Measurements from ENCODE around the gene OR6C75.
"Not testable (repeated sequence)": the region's sequence is repeated elsewhere in the genome, so short reads cannot be mapped to it uniquely, and the experiment has no call there.

Gene OR6C75

DNA sequence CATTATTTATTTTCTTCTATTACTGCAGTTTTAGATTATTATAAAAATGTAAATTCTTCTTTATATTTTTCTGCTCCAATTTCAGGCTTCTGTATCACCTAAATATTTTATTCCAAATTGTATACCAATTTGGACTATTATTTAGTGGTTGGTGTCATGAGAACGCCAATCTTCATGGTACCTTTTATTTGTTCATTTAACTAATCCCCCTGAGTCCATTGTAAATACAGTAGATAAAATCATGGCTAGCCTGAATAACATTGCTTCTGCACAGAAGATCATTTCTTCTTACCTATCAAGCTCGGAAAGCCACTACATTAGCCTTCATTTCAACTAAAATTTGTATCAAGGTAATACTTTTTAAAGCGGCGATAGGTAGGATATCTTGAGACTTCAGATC is at the start of gene OR6C75:
TSS of gene OR6C75 (plus strand) at position 301 of the 400 bp plus-strand sequence. CDS start 2,136 bp downstream, outside the sequence.
- no peak for DNase-seq

DNA sequence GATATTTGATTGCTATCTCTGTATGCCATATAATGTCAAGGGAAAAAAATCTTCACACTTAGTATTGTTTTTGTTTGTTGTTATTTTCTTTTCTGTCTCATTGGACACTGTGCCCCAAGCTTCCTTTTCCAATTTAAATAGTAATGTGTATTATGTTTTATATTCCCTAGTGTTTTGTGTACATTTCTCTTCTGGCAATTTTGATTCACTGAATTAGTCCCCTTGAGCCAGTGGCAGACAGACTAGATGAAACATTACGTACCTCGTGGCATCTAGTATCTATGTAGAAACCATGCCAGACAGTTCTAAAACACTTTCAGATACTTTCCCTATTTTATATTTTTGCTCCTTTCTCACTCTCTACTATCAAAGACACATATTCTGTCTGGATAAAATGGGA is 48.7 kb upstream of the OR6C75 start, which contains the start of gene OR6C1:
TSS of gene OR6C1 (plus strand) at position 301 of the 400 bp plus-strand sequence. CDS start 6,257 bp downstream, outside the sequence.
- no peak for DNase-seq

DNA sequence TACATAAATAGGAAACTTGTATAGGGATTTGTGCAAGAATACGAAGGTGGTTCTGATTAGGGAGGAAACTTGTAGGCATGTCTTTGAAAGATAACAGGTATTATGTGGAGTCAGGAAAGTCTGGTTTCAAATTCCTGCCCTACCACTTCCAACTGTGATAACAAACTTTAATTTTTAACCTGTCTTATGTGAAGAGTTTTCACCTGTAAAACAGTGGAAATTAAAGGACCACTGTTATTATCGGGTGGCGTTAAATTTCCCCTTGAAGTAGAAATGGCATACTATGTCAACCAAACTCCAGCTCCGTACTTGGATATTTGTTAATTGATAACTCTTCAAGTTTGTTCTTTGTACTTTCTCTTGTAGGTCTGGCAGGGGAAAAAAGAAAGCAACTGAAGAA is 42.6 kb upstream of the OR6C75 start:
- DNase-seq, result no peak

DNA sequence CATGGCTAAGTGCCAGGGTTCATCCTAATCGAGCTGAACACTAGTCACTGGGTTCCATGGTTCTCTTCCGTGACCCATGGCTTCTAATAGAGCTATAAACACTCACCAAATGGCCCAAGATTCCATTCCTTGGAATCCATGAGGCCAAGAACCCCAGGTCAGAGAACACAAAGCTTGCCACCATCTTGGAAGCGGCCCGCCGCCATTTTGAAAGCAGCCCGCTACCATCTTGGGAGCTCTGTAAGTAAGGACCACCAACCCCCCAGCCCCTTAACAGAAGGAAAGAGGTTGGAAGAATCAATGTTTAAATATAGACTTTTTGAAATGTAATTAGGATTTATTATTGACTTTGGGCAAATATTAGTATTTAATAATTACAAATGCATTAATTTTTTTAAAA is 37.0 kb upstream of the OR6C75 start:
- not testable (repeated sequence) for DNase-seq

DNA sequence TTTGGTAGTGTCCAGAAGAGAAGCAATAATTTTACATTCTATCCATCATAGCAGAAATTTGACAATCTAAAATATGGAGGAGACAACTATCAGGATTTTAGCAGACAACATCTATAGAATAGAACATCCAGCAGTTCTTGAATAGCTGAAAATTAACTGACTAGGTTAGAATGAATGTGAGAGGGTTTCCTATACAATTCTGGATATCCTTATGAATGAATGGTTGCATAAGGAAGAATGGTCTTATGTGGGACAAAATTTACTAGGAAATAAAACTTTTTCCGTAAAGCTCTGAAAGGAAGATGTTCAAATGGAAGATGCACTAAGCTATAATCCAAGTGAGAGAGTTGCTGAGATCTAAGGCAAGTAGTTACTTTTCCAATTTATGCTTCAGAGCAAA is 32.3 kb upstream of the OR6C75 start, which contains the start of gene OR6C3:
TSS of gene OR6C3 (plus strand) at position 301 of the 400 bp plus-strand sequence. CDS start 955 bp downstream, outside the sequence.
- DNase-seq, result no peak

DNA sequence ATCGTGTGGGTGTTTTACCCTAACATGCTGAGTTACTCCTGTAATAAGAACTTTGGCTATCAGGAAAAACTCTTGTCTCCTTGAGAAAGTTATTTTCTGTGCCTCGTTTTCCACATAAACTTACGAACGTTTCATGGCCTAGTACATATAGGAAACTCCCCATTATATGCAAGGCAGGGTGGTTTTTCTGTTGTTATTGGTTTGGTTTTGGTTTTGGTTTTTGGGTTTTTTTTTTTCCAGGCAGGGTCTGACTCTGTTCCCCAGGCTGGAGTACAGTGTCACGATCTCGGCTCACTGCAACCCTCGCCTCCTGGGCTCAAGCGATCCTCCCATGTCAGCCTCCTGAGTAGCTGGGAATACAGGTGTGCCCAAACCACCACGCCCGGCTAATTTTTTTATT is 26.8 kb upstream of the OR6C75 start:
- no peak for DNase-seq

DNA sequence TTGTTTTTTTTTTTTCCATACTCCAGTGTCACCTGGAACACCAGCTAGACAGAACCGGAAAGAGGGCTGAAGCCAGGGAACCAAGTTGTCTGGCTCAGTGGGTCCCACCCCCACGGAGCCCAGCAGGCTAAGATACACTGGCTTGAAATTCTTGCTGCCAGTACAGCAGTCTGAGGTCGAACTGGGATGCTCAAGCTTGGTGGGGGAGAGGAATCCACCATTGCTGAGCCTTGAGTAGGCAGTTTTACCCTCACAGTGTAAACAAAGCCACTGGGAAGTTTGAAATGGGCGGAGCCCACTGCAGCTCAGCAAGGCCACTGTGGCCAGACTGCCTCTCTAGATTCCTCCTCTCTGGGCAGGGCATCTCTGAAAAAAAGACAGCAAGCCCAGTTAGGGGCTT is 7.4 kb upstream of the OR6C75 start:
- not testable (repeated sequence) for DNase-seq

DNA sequence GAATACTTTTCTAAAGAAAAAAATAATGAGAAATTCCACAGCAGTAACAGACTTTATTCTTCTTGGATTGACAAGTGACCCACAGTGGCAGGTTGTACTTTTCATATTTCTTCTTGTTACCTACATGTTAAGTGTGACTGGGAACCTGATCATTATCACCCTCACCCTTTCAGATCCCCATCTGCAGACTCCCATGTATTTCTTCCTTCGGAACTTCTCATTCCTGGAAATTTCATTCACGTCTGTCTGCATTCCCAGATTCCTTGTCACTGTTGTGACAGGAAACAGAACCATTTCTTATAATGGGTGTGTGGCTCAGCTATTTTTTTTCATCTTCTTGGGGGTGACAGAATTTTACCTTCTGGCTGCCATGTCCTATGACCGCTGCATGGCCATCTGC is 2.3 kb downstream of the OR6C75 start:
- no peak for DNase-seq

DNA sequence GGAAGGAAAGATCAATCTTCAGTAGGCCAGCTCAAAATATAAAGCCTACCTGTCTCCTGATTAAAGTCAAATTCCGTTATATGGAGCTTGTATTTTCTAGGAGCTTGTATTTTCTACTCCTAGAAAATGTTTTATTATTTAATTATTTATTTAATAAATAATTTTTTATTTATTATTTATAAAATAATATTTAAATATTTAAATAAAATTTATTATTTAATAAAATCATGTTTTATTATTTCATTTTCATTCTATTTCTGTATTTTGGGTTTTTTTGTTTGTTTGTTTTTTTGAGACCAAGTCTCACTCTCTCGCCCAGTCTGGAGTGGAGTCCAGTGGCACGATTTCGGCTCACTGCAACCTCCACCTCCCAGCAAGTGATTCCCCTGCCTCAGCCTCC is 9.7 kb downstream of the OR6C75 start:
- DNase-seq, result no peak

DNA sequence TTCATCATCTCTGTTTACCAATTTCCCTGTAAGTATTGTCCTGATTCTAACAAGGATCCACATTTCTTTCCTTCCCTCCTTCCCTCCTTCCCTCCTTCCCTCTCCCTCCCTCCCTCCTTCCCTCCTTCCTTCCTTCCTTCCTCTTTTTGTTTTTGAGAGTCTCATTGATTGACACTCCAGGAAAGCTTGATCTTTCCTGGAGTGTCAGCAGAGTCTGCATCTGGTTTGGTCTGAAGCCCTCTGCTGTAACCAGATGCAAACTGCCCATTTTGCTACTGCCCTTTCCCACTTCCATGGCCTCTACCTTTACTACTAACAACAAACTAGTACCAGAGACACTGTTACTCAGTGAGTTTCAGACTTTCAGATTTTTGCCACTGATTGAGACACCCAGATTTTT is 23.1 kb downstream of the OR6C75 start:
- no peak for DNase-seq

DNA sequence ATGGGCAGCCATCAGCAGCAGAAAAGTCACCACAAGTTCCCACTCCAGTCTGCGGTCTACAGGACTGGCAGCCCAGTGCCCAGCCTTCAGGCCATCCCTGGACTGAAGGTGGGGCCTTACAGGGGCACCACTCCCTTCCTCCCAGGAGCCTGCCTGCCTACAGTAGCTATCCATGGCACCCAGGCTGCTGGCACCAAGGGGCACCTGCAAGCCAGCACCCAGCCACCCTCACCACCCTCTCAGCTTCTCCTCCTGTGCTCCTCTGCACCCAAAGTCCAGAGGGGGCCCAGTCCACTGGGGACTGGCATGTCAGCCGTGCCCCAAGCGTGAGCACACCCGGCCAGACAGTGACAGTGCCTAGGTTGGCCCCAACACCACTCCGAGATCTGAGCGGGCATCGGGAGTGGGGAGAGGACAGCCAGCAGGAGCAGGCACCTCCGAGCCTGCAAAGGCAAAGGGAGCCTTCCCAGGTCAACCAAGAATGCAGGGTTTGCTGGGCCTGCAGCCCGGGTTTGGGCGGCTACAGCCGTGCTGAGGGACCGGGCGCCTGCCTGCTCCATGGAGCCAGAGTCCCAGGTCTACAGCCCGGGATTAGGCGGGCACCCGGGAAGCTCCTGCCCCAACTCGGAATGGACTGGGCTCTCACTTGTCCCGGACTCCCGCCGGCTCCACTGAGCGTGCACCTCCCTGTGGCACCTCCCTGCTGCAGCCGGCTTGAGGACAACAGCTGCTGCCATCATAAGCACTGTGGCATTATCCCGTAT is 29.4 kb downstream of the OR6C75 start:
- no peak for DNase-seq

DNA sequence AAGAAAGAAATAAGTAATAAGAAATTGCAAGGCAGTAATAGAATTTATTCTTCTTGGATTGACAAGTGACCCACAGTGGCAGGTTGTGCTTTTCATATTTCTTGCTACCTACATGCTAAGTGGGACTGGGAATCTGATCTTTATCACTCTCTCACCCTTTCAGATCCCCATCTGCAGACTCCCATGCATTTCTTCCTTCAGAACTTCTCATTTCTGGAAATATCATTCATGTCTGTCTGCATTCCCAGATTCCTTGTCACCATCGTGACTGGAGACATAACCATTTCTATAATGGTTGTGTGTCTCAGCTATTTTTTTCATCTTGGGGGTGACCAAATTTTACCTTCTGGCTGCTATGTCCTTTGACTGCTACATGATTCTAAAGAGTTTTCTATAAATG is 33.6 kb downstream of the OR6C75 start:
- DNase-seq, result no peak

DNA sequence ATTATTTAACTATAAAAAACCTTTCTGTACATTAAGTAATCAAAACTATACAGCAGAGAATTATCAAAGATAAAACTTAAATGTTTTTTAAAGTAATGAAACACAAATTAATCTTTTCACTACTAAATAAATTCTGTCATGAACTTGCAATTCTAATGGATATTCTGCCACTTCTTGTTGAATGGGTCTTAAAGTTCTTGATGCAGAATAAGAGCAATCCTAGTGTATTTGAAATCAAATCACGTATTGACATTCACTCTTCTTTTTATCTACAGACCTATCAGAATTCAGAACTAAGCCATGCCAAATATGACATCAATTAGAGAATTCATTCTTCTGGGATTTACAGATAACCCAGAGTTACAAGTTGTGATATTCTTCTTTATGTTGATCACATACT is 37.5 kb downstream of the OR6C75 start, which contains the start of gene OR6C65:
TSS of gene OR6C65 (plus strand) at position 301 of the 400 bp plus-strand sequence. CDS start at position 301, 0 bp downstream.
- no peak for DNase-seq

DNA sequence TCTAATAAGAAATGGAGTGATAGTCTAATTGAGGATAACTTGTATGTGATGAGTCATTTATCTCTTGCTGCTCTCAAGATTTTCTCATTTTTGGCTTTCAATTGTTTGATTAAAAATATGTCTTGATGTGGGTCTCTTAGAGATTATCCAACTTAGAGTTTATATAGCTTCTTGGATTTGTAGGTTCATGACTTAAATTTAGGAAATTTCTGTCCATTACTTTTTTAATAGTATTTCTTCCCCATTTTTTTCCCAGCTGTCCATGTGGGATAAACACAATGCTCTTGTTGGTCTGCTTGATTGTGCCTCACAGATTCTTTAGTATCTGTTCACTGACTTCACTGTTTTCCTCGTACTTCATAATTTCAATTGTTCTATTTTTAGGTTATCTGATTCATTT is 45.1 kb downstream of the OR6C75 start:
- no peak for DNase-seq

DNA sequence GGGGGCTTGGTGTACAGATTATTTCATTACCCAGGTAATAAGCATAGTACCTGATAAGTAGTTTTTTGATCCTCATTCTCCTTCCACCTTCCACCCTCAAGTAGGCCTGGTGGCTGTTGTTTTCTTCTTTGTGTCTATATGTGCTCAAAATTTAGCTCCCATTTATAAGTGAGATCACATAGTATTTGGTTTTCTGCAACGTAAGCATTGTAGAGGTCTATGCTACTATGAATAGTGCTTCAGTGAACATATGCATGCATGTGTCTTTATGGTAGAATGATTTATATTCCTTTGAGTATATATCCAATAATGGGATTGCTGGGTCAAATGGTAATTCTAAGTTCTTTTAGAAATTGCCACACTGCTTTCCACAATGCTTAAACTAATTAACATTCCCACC is 46.4 kb downstream of the OR6C75 start:
- DNase-seq, result not testable (repeated sequence)

DNA sequence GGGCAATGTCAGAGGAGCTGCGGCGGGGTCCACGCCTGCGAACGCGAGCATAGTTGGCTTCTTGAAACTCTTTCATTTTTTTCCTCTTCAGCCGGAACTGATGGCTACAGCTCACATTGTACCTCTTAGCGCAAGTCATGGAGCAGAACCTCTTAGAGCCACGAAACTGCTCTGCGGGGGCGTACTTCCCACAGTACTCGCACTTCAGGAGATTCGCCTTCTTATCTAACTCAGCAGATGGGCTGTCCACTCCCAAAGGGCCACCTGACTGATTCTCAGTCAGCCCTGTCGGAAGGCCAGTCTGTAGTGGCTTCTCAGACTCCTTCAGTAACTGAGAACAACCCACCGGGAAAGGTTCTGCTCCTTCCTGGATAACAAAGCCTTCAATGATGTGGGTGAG is 49.4 kb downstream of the OR6C75 start:
- not testable (repeated sequence) for DNase-seq

DNA sequence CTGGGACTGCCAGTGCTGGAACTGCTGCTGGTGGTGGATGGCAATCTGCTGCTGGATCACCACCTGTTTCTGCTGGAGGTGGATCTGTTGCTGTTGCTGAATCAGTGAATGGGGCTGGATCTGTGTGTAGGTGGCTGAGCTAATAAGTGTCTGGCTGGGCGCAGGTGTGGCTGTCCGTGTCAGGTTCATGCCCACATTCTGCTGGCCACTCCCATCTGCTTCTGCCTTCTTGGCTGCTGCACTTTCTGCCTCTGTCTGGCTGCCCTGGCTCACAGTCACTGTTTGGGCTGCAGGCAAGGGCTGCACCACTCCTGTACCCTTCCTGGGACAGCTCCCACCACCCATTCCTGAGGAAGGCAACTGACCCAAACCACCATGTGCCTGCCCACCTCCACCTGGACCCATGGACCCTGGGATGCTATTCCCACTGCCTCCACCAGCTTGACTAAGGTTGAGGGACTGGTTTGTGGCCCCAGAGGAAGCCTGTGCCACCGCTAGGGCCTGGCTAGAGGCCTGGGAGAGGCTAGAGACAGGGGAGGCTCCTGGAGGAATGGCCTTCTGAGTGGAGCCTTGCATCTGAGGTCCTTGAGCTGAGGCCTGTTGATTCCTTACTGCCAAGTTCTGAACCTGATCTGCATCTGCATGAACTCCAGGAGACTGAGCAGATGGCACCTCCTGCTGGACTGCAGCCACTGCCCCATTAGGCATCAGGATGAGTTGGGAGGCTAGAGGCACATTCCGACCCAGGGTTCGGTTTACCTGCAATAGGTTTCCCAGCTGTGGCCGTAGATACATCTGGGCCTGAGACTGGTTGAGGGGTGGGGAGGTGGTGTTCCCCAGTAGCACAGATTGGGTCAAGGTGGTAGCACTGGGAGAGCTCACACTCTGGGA is 51.0 kb downstream of the OR6C75 start:
- not testable (repeated sequence) for DNase-seq

DNA sequence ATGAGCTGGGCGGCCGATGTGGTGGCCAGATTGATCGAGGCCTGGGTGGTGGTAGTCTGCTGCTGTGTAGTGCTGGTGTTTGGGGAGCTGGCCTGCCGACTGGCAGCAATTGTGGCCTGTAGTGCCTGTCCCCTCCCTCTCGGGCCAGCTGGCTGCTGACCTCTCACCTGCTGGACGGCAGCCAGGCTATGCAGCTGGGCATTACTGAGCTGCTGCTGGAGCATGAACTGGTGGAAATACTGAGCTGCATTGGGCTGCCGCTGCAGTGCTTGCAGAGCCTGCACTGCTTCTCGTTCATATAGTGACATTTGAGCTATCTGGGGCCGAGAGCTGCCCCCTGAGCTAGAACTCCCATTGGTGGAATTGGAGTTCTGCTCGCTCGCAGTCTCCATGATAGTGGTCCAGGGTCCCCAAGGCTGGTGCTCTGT is 51.6 kb downstream of the OR6C75 start:
- DNase-seq, result not testable (repeated sequence)

DNA sequence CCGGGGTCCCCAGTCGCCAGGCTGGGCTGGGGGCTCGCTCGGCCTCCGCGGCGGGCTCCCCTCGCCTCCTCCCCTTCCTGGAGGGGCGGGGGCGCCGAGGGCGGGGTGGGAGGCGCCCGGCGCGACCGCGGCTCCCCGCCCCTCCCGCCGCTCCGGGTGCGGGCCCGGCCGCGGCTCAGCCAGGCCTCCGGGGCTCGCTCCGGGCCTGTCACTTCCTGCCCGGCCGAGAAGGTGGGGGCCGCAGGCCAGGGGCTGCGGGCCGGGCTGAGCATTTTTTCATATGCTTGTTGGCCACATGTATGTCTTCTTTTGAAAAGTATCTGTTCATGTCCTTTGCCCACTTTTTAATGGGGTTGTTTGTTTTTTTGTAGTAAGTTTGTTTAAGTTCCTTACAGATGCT is 52.1 kb downstream of the OR6C75 start:
- DNase-seq, result not testable (repeated sequence)

DNA sequence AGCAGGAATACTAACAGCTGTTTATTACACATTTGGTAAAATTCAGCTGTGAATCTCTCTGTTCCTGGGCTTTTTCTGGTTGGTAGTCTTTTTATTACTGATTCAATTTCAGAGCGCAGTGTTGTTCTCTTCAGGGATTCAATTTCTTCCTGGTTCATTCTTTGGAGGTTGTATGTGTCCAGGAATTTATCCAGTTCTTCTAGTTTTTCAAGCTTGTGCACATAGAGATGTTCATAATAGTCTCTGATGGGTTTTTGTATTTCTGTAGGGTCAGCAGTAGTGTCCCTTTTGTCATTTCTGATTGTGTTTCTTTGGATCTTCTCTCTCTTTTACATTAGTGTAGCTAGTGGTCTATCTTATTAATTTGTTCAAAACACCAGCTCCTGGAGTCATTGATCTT is 54.2 kb downstream of the OR6C75 start:
- no peak for DNase-seq
